LNCAP (cell line): ENCODE measurements around the gene FOXP1.

ENCODE experiments used
- TF ChIP-seq, protein P1 (sequence below): fragments of 450-650 bp; IDR thresholded peaks from 2 replicates; pipeline ENCODE4 v1.5.1; 2017; ENCODE audit warnings: mild to moderate bottlenecking

The FOXP1 gene

DNA sequence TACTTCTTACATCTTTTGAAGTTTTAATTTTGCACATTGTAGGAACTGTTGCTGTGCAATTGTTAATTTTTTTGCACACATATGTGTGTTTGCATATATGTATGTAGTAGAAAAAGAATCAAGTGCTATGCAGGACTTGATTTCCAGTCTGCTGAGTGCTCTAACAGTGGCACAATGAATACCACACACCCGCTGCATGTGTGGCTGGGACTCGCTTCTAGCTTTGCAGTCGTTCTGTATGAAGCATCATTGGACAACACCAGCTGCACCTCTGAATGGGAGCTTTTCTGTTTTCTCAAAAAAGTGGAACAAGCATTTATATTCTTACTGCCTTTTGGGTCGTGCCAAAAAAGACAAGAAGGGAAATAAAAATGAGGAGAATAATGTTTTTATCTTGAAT, 564.7 kb downstream of the FOXP1 start:
- TF ChIP-seq, protein P1, sequence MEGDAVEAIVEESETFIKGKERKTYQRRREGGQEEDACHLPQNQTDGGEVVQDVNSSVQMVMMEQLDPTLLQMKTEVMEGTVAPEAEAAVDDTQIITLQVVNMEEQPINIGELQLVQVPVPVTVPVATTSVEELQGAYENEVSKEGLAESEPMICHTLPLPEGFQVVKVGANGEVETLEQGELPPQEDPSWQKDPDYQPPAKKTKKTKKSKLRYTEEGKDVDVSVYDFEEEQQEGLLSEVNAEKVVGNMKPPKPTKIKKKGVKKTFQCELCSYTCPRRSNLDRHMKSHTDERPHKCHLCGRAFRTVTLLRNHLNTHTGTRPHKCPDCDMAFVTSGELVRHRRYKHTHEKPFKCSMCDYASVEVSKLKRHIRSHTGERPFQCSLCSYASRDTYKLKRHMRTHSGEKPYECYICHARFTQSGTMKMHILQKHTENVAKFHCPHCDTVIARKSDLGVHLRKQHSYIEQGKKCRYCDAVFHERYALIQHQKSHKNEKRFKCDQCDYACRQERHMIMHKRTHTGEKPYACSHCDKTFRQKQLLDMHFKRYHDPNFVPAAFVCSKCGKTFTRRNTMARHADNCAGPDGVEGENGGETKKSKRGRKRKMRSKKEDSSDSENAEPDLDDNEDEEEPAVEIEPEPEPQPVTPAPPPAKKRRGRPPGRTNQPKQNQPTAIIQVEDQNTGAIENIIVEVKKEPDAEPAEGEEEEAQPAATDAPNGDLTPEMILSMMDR: no peak

DNA sequence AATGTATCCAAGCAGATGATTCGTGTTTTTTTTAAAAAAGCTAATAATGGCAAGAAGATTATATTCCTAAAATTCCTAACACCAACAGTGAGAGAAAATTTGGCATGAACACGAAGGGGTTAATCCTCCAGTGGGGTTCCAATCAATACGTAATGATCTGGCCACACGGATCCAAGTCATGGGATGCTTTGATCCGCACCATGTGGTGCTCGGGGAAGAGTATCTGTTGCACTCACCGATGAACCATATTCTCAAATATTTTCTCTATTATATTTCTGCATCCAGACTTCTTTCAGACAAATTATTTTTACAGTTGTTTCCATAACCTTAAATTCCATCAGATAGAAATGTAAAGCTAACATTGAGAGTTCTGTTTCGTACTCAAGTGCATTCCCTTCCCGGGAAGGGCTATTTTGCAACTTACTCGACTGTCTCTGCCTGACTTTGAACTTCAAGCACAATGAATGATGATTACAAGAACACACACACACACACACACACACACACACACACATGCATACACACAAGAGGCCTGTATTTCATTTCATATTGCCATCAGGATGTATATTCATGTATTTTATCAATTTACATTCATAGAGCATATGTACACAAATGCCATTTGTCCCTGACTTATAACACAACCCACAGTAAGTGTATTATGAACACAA, 567.2 kb downstream of the FOXP1 start:
- TF ChIP-seq, protein P1: no peak

DNA sequence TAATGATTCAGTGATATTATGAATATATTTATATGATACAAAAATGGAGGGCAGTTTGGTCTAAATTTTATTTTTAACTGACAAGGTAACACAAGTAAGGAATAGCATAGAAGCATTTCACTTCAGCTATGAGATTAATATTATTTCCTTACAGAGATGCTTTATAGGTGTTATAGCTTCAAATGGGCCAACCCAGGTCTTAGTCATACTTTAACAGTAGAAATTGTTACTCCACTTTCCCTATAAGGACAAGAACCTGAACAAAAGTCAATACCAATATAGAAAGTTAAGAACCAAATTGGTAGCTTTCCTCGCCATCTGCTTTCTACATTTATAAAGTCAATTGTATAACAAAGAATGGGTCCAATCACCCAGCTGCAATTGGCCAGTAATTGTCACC, 570.6 kb downstream of the FOXP1 start:
- TF ChIP-seq, protein P1: no peak

DNA sequence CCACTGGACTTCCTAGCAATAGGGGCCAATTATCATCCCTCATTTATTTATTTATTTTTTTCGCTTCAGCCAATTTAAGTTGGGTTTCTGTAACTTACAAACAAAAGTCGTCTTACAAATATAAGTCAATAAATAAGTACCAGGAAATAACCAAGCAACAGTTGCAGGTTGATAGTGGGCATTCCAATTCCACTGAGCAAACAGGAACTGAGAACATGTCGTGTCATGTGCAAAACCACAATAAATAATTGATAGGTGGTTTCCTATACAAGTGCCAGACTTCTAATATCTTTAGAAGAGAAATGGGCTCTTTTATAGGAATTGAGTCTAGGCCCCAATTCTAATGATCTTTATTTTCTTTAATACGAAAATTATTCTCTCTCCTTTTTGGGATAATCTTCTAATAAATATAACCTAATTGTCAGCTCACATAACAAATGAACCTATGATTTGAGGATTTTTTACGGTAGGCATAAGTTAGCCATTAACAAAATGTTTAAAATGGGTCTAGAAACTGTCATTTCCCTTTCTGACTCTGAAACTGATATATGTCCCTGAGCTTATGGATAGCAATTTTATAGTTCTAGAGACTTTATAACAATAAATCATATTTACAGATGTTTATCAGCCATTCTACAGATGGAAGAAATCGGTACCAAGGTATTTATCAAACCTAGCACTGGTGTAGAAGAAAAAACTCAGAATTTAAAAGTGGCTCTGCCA, 571.8 kb downstream of the FOXP1 start:
- TF ChIP-seq, protein P1: no peak

DNA sequence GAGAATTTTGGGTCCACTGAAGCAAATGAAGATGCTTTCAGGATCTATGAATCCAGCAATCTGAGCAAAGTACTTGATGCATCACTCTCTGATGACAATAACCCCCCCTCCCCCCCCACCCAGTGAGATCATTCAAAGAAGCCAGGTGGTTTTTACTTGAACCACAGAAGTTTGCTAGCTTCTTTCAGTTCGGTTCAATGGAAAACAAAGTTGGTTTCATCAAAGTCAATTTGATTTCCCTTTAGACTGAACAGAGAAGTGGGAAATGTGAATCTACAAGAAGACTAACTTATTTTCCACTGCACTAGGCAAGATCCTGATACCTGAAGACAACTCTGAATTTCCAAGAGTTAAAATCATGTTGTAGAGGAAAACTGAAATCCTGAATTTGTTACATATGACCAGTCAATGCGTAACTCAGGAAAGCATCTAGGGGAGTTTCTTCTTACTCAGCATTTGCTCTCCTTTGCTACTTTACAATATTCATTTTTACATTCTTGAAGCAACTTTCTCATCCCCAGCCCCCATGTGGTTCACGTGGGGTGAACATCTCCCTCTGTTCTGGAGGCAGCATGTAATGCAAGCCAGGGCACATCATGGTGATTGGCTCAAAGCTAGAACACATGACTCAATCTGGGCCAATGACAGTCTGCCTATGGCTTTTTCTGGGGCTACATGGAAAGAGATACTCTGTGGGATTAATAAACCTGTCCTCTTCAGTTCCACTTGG, 572.6 kb downstream of the FOXP1 start:
- TF ChIP-seq, protein P1: no peak

DNA sequence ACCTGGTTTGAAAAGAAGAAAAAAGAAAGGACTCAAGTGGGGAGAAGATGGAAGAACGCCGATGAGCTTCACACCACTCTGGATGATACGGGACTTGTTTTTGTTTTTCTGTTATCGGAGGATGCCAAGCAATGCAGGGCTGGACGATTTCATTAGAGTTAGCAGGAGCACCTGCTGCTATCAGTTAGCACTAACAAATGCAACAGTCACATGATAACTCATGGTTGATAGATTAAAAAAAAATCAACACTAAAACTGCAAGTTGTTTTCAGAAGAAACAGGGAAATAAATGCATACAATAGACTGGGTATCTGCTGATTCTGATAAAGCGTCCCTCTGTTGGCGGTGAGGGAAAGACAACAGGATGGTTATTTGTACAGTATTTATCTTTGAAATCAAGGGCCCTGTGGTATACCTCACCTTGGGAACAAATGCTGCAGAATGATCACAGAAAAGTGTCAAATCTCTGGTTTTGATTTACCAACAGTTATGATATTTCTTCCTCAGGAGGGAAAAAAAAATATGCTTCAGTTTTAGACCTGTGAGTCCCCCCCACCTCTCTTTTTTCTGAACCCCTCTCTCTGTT, 575.1 kb downstream of the FOXP1 start:
- TF ChIP-seq, protein P1: no peak
